Natural killer cell (primary cell): ENCODE results near the gene CHRM5. TPM values are rescaled to one million over a fixed set of nuclear protein-coding genes. Genes with fewer than 3 reads are reported as not detected.

Experiments
- ATAC-seq, 3 donors: fragments of 150-1000 bp in 2 of 3; fragments of 200-7000 bp in 1 of 3; cut with Tn5 transposase; 1 replicate in 1 of 3; 2 replicates in 2 of 3; pipeline ENCODE4 v1.10.0; 2021; ENCODE audit warnings: mild to moderate bottlenecking in 2 of 3, moderate library complexity in 2 of 3
- DNase-seq, 2 donors: peaks; one replicate each; pipeline versions ENCODE4 v3.0.0 to v3.0.0-alpha.2; 2013 to 2021; ENCODE audit warnings: mixed read lengths in 1 of 2
- H3K27ac ChIP-seq: one replicate; pipeline ENCODE4 v1.5.1; 2013; ENCODE audit warnings: mild to moderate bottlenecking, low read length
- H3K27me3 ChIP-seq: one replicate; pipeline ENCODE4 v1.6.1; 2013; ENCODE audit warnings: low read length; ENCODE audit not compliant: control insufficient read depth, insufficient read depth
- H3K36me3 ChIP-seq: one replicate; pipeline ENCODE4 v1.6.1; 2013; ENCODE audit warnings: low read length; ENCODE audit not compliant: control insufficient read depth, insufficient read depth
- H3K4me1 ChIP-seq: one replicate; pipeline ENCODE4 v1.6.1; 2013; ENCODE audit warnings: low read length; ENCODE audit not compliant: control insufficient read depth, insufficient read depth
- H3K4me3 ChIP-seq: one replicate; pipeline ENCODE4 v1.5.1; 2013; ENCODE audit warnings: low read length
- H3K9me3 ChIP-seq: one replicate; pipeline ENCODE4 v1.6.1; 2013; ENCODE audit warnings: low read length; ENCODE audit not compliant: control insufficient read depth, insufficient read depth
- H3K27ac Mint-ChIP-seq, 2 donors: one replicate each; pipeline ENCODE4 v1.8.0; 2022; ENCODE audit warnings: mild to moderate bottlenecking in 2 of 2, mixed read lengths in 2 of 2, moderate library complexity in 1 of 2
- H3K27me3 Mint-ChIP-seq, 2 donors: one replicate each; pipeline ENCODE4 v1.8.0; 2022; ENCODE audit warnings: low read depth in 2 of 2, mixed read lengths in 2 of 2
- H3K36me3 Mint-ChIP-seq: one replicate; pipeline ENCODE4 v1.8.0; 2022; ENCODE audit warnings: mixed read lengths
- H3K4me1 Mint-ChIP-seq, 2 donors: one replicate each; pipeline ENCODE4 v1.8.0; 2022; ENCODE audit warnings: mixed read lengths in 2 of 2
- H3K4me3 Mint-ChIP-seq: one replicate; pipeline ENCODE4 v1.8.0; 2022; ENCODE audit warnings: mild to moderate bottlenecking, moderate library complexity, mixed read lengths
- H3K9me3 Mint-ChIP-seq, 2 donors: one replicate each; pipeline ENCODE4 v1.8.0; 2022; ENCODE audit warnings: mixed read lengths in 2 of 2
- CTCF ChIP-seq: fragments of 200-600 bp; IDR thresholded peaks from one replicate; pipeline ENCODE4 v1.8.0; 2022; ENCODE audit warnings: antibody characterized with exemption
- WGBS: methylation state at CpG from one replicate; pipeline ENCODE4 v1.1.7; 2013; ENCODE audit warnings: missing lambda C conversion rate; ENCODE audit not compliant: insufficient coverage; 5-methylcytosine and 5-hydroxymethylcytosine counted together
- intact Hi-C: fragments of 100-400 bp; cut with micrococcal nuclease; formaldehyde crosslinking; loops from one replicate; pipeline ENCODE4 v1.14.2; 2022
- total RNA-seq, 4 donors: library from RNA; stranded (reverse); fragments of 120-200 nt in 1 of 4; gene quantifications; one replicate each; pipeline versions ENCODE4 v1.2.3 to v1.2.4, GENCODE V29; 2013 to 2022

The CHRM5 gene
- total RNA-seq, 3 donors from 2014 or later (not counting 1 experiment from before 2014, with no cell fraction given) = 0.12 TPM; not detected in 2

GRCh38 chr15:34031987-34032760 is 63.9 kb downstream of the CHRM5 start:
- H3K9me3 ChIP-seq = no peaks in the 10 kb centered on the region
- H3K4me1 ChIP-seq = no peaks in the 10 kb centered on the region
- H3K4me1 Mint-ChIP-seq = peaks cover 5 to 6% of the 10 kb centered on the region in 2 donors
- no peak overlapping the region for H3K27ac Mint-ChIP-seq
- DNase-seq = no peak
- H3K27ac ChIP-seq = no peak overlapping the region
- no peaks in the 10 kb centered on the region for H3K27me3 ChIP-seq
- H3K4me3 Mint-ChIP-seq = no peak overlapping the region
- intact Hi-C loops = no loop called here
- TF ChIP-seq CTCF = no peak
- no peaks in the 10 kb centered on the region for H3K9me3 Mint-ChIP-seq
- no peak for ATAC-seq
- H3K36me3 ChIP-seq = no peaks in the 10 kb centered on the region
- no peak overlapping the region for H3K4me3 ChIP-seq
- 86% methylated on average over 9 of the region's 10 CpGs for WGBS
- no peaks in the 10 kb centered on the region for H3K27me3 Mint-ChIP-seq
- H3K36me3 Mint-ChIP-seq = no peaks in the 10 kb centered on the region

GRCh38 chr15:34038023-34038870 is 70.0 kb downstream of the CHRM5 start:
- peaks cover 7% of the 10 kb centered on the region for H3K4me1 ChIP-seq
- no peaks in the 10 kb centered on the region for H3K36me3 Mint-ChIP-seq
- no peak for TF ChIP-seq CTCF
- H3K27ac Mint-ChIP-seq = peak overlapping the region; percentile 70 to 85
- no peaks in the 10 kb centered on the region for H3K9me3 ChIP-seq
- intact Hi-C loops = loop anchor here (2.0 kb wide), 1 partner anchor 65 kb away; the partner anchor contains the start of gene PGBD4
- DNase-seq (peak; percentile 71 to 88), ATAC-seq (peak; percentile 85 to 92 (median 89))
- no peaks in the 10 kb centered on the region for H3K27me3 Mint-ChIP-seq
- H3K36me3 ChIP-seq = no peaks in the 10 kb centered on the region
- peak overlapping the region; percentile 69 for H3K27ac ChIP-seq
- under 1% methylated on average over 69 of the region's 70 CpGs for WGBS
- peak overlapping the region; percentile 91 for H3K4me3 Mint-ChIP-seq
- no peaks in the 10 kb centered on the region for H3K9me3 Mint-ChIP-seq
- peaks cover 18 to 19% of the 10 kb centered on the region in 2 donors for H3K4me1 Mint-ChIP-seq
- H3K27me3 ChIP-seq = no peaks in the 10 kb centered on the region
- peak overlapping the region; percentile 71 for H3K4me3 ChIP-seq

- Mint-ChIP-seq H3K27me3 (no peaks in the 10 kb centered on the region), H3K4me1 (peaks cover 18 to 19% of the 10 kb centered on the region in 2 donors), H3K4me3 (peak within 1 kb of the TSS; percentile 91), H3K27ac (peak within 1 kb of the TSS; percentile 70 to 85), H3K36me3 (no peaks in the 10 kb centered on the region), H3K9me3 (no peaks in the 10 kb centered on the region)
- intact Hi-C loops = loop anchor here (2.0 kb wide), 1 partner anchor 64 kb away; the partner anchor contains the start of gene PGBD4
- H3K27me3 ChIP-seq = no peaks in the 10 kb centered on the region
- H3K9me3 ChIP-seq = no peaks in the 10 kb centered on the region
- DNase-seq (peak; percentile 53 to 80), ATAC-seq (peak; percentile 66 to 78 (median 70))
- TF ChIP-seq CTCF = no peak
- peak within 1 kb of the TSS; percentile 69 for H3K27ac ChIP-seq
- H3K4me3 ChIP-seq = peak within 1 kb of the TSS; percentile 71
- WGBS = under 1% methylated on average over 78 of the region's 82 CpGs
- peaks cover 7% of the 10 kb centered on the region for H3K4me1 ChIP-seq
- no peaks in the 10 kb centered on the region for H3K36me3 ChIP-seq
These were observed 70.8 kb downstream of the CHRM5 start, which contains the start of gene AVEN for GRCh38 chr15:34038871-34039789. Gene AVEN, minus strand, starts transcription at chr15:34039204. Its CDS starts 158 bp downstream, at chr15:34039046.
